Stimulated activated CD4-positive, alpha-beta T cell treated with anti-CD3 and anti-CD28 coated beads, Interleukin-12 subunit alpha, Interleukin-12 subunit beta, amount 100 ng/mL, for 4 hours (primary cell): Measurements from ENCODE around the gene PANK2.
"Not testable (repeated sequence)": the region's sequence is repeated elsewhere in the genome, so short reads cannot be mapped to it uniquely, and the experiment has no call there.

Experiments
- DNase-seq: peaks from one replicate; pipeline ENCODE4 v3.0.0-alpha.2; 2020

The PANK2 gene

GRCh38 chr20:3902446-3902845, 13.3 kb downstream of the PANK2 start:
- DNase-seq: no peak

GRCh38 chr20:3904224-3904623, 15.0 kb downstream of the PANK2 start:
- no peak for DNase-seq

- no peak for DNase-seq
Observed at GRCh38 chr20:3904857-3905256, 15.7 kb downstream of the PANK2 start.

- not testable (repeated sequence) for DNase-seq
Observed at GRCh38 chr20:3906744-3907721, 17.8 kb downstream of the PANK2 start.

- no peak for DNase-seq
Observed at GRCh38 chr20:3908667-3909066, 19.5 kb downstream of the PANK2 start.

- DNase-seq: no peak
Observed at GRCh38 chr20:3909952-3910366, 20.8 kb downstream of the PANK2 start.

GRCh38 chr20:3910853-3911252, 21.7 kb downstream of the PANK2 start:
- no peak for DNase-seq

GRCh38 chr20:3911956-3912355, 22.8 kb downstream of the PANK2 start:
- DNase-seq: no peak

- no peak for DNase-seq
Observed at GRCh38 chr20:3914446-3914845, 25.3 kb downstream of the PANK2 start.

- DNase-seq: no peak
Observed at GRCh38 chr20:3915691-3916090, 26.5 kb downstream of the PANK2 start.

GRCh38 chr20:3916364-3916763, 27.2 kb downstream of the PANK2 start:
- no peak for DNase-seq

- no peak for DNase-seq
Observed at GRCh38 chr20:3919352-3919751, 30.2 kb downstream of the PANK2 start.

- no peak for DNase-seq
Observed at GRCh38 chr20:3922223-3922982, 33.2 kb downstream of the PANK2 start.

GRCh38 chr20:3922983-3923339, 33.8 kb downstream of the PANK2 start:
- DNase-seq: no peak

GRCh38 chr20:3923818-3924217, 34.6 kb downstream of the PANK2 start:
- DNase-seq: no peak

- no peak for DNase-seq
Observed at GRCh38 chr20:3924304-3925112, 35.3 kb downstream of the PANK2 start.

- no peak for DNase-seq
Observed at GRCh38 chr20:3925113-3925695, 36.0 kb downstream of the PANK2 start.

GRCh38 chr20:3925899-3926638, 36.9 kb downstream of the PANK2 start:
- no peak for DNase-seq

- DNase-seq: no peak
Observed at GRCh38 chr20:3927486-3928291, 38.5 kb downstream of the PANK2 start.

- no peak for DNase-seq
Observed at GRCh38 chr20:3929713-3930060, 40.5 kb downstream of the PANK2 start.
